PC-3 (cell line): ENCODE results near the gene EPHB2. TPM values are rescaled to one million over a fixed set of nuclear protein-coding genes. Genes with fewer than 3 reads are reported as not detected.

ENCODE experiments used
- ATAC-seq: fragments of 200-7000 bp; cut with Tn5 transposase; 2 replicates; pipeline ENCODE4 v1.9.1; 2020; ENCODE audit warnings: mild to moderate bottlenecking, moderate library complexity
- BruUV-seq: library from RNA; stranded (reverse); fragments of 400-500 nt; replicated peaks from 2 replicates; lab custom pipeline; 2021; lab: Mats Ljungman, UMichigan
- CTCF ChIA-PET: fragments of 300-600 bp; sonication (Branson Sonifier 250); formaldehyde crosslinking; loops from one replicate; lab custom pipeline; 2022; ENCODE audit warnings: antibody characterized with exemption; lab: Charles Lee
- POLR2A ChIA-PET: fragments of 300-600 bp; sonication (Branson Sonifier 250); formaldehyde crosslinking; loops from one replicate; lab custom pipeline; 2022; ENCODE audit warnings: antibody characterized with exemption; ENCODE audit not compliant: unreplicated experiment; lab: Charles Lee
- DNase-seq: peaks from one replicate; pipeline ENCODE4 v3.0.0-alpha.2; 2015
- H2AFZ ChIP-seq: fragments of 300-600 bp; sonication (generic); 2 replicates; pipeline ENCODE4 v1.6.0; 2016; ENCODE audit warnings: antibody characterized with exemption, low read length
- H3F3A ChIP-seq: fragments of 300-600 bp; sonication (generic); one replicate; pipeline ENCODE4 v1.6.0; 2017; ENCODE audit warnings: antibody characterized with exemption, low read length, control low read depth, mild to moderate bottlenecking; ENCODE audit not compliant: unreplicated experiment
- H3K27ac ChIP-seq: fragments of 300-600 bp; sonication (generic); 2 replicates; pipeline ENCODE4 v1.5.1; 2016; ENCODE audit warnings: mild to moderate bottlenecking, low read length
- H3K27me3 ChIP-seq: fragments of 300-600 bp; sonication (generic); 2 replicates; pipeline ENCODE4 v1.6.1; 2016; ENCODE audit warnings: low read length, mixed read lengths
- H3K36me3 ChIP-seq: fragments of 300-600 bp; sonication (generic); 2 replicates; pipeline ENCODE4 v1.6.1; 2016; ENCODE audit warnings: low read depth, mixed run types, low read length, mixed read lengths
- H3K4me1 ChIP-seq: fragments of 300-600 bp; sonication (generic); 2 replicates; pipeline ENCODE4 v1.5.1; 2016; ENCODE audit warnings: low read length; ENCODE audit not compliant: insufficient read depth
- H3K4me2 ChIP-seq: fragments of 300-600 bp; sonication (generic); 2 replicates; pipeline ENCODE4 v1.6.0; 2016; ENCODE audit warnings: low read length
- H3K4me3 ChIP-seq: fragments of 300-600 bp; sonication (generic); 2 replicates; pipeline ENCODE4 v1.5.1; 2016; ENCODE audit warnings: mild to moderate bottlenecking, low read length, mixed read lengths
- H3K79me2 ChIP-seq: fragments of 300-600 bp; sonication (generic); 2 replicates; pipeline ENCODE4 v1.6.1; 2017; ENCODE audit warnings: low read length, mixed read lengths
- H3K9ac ChIP-seq: fragments of 300-600 bp; sonication (generic); 2 replicates; pipeline ENCODE4 v1.6.0; 2016; ENCODE audit warnings: mild to moderate bottlenecking, low read length
- H3K9me2 ChIP-seq: fragments of 300-600 bp; sonication (generic); replicated peaks from 2 replicates; pipeline ENCODE4 v1.6.1; 2016; ENCODE audit warnings: mixed run types, low read length, mixed read lengths
- H3K9me3 ChIP-seq: fragments of 300-600 bp; sonication (generic); 2 replicates; pipeline ENCODE4 v1.6.1; 2016; ENCODE audit warnings: low read length, mixed read lengths
- H4K20me1 ChIP-seq: fragments of 300-600 bp; sonication (generic); 2 replicates; pipeline ENCODE4 v1.6.1; 2016; ENCODE audit warnings: low read length, mixed read lengths
- EZH2 ChIP-seq: fragments of 300-600 bp; sonication (generic); IDR thresholded peaks from one replicate; pipeline ENCODE4 v1.6.1; 2017; ENCODE audit warnings: antibody characterized with exemption, mild to moderate bottlenecking, low read length; ENCODE audit not compliant: unreplicated experiment
- EZH2phosphoT487 ChIP-seq: fragments of 300-600 bp; sonication (generic); IDR thresholded peaks from 2 replicates; pipeline ENCODE4 v1.6.1; 2018; ENCODE audit warnings: mild to moderate bottlenecking, antibody characterized with exemption, low read length, borderline replicate concordance
- intact Hi-C: fragments of 100-400 bp; cut with micrococcal nuclease; formaldehyde crosslinking; loops from 2 replicates; pipeline ENCODE4 v1.9.0; 2023
- total RNA-seq: library from RNA; depleted of rRNA; stranded (reverse); fragments of >200 nt; gene quantifications from 2 replicates; pipeline ENCODE4 v1.2.3, GENCODE V29; 2014
- TF ChIP-seq, protein P1 (sequence below): fragments of 300-600 bp; sonication (generic); conservative IDR thresholded peaks from 2 replicates; pipeline ENCODE4 v1.5.1; 2017; ENCODE audit warnings: antibody characterized with exemption, low read depth, mild to moderate bottlenecking, low read length

EPHB2 gene
- total RNA-seq, 1 experiment from 2014 or later = 23.2 TPM

DNA sequence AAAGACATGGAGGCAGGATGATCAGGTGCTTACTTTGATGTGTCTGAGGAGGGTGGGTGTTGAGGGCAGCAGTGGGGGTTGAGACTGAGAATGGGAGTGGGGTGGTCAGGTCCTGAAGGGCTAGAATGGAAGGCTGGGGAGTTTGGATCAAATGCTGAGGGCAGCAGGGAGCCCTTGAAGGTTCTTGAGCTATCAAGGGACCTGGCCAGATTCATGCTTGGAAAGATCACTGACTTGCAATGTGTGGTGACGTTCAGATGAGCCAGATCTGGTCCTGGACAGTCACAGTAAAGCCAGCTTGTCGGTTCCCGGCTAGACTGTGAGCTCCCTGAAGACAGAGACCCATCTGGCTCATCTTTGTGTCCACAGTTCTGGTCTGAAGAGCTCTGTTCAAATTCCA is 3.8 kb downstream of the EPHB2 start:
- Histone ChIP-seq H3K4me3 (no peak overlapping the region), H3K9me3 (no peaks in the 10 kb centered on the region), H3K27ac (no peak overlapping the region), H2AFZ (no peak overlapping the region), H3K27me3 (no peaks in the 10 kb centered on the region), H3K9me2 (no peaks in the 10 kb centered on the region), H3K4me1 (peaks cover 20% of the 10 kb centered on the region), H3F3A (no peaks in the 10 kb centered on the region), H3K36me3 (no peaks in the 10 kb centered on the region), H4K20me1 (peaks cover 6% of the 10 kb centered on the region; the same call in 1 of the 2 replicates), H3K9ac (no peak overlapping the region), H3K79me2 (peaks cover 6% of the 10 kb centered on the region; the same call in 1 of the 2 replicates), H3K4me2 (no peak overlapping the region)
- intact Hi-C loops = loop anchor here (5.0 kb wide), 1 partner anchor 33 kb away; no protein-coding TSS in a partner anchor
- no TSS peak for BruUV-seq
- TF ChIP-seq, protein P1, sequence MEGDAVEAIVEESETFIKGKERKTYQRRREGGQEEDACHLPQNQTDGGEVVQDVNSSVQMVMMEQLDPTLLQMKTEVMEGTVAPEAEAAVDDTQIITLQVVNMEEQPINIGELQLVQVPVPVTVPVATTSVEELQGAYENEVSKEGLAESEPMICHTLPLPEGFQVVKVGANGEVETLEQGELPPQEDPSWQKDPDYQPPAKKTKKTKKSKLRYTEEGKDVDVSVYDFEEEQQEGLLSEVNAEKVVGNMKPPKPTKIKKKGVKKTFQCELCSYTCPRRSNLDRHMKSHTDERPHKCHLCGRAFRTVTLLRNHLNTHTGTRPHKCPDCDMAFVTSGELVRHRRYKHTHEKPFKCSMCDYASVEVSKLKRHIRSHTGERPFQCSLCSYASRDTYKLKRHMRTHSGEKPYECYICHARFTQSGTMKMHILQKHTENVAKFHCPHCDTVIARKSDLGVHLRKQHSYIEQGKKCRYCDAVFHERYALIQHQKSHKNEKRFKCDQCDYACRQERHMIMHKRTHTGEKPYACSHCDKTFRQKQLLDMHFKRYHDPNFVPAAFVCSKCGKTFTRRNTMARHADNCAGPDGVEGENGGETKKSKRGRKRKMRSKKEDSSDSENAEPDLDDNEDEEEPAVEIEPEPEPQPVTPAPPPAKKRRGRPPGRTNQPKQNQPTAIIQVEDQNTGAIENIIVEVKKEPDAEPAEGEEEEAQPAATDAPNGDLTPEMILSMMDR = no peak
- no peak for TF ChIP-seq EZH2
- no peak for TF ChIP-seq EZH2phosphoT487
- ATAC-seq (no peak), DNase-seq (no peak)
- ChIA-PET CTCF (no interaction called here), POLR2A (no interaction called here)

DNA sequence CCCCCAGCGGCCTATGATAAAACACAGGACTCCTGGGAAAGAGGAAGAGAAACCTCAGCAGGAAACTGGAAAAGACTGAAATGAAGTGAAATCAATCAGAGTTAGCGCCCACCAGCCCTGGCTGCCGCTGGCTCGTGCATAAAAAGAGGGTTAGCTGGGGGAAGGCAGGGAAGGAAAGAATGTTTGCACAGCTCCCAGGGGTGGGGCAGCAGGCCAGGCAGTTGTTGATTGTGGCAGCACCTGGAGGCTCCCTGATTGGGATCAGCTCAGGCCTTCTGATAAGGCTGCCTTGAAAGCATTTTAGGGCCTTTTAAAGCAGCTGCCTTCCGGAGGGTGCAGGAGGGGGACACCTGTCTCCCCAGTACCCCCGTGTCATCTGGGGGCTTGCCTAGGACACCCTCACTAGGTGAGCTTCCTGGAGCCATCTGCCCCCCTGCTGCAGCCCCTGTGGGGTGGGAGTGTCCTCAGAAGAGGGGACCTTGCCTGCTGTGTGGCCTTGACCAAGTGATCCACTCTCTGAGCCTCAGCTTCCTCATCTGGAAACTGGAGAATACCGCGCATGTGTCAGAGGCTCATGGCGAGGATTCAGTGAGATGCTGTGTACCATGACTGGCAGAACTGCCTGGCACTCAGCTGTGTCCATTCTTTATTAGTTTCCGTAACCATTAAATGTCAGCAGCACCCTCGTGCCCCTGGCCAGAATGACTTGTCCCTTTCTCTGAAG is 6.6 kb downstream of the EPHB2 start:
- Histone ChIP-seq H3K9me3 (no peaks in the 10 kb centered on the region), H3K9me2 (no peaks in the 10 kb centered on the region), H3K79me2 (no peaks in the 10 kb centered on the region; the same call in 1 of the 2 replicates), H3K4me2 (no peak overlapping the region), H3K4me3 (no peak overlapping the region), H3K9ac (no peak overlapping the region), H3K27me3 (no peaks in the 10 kb centered on the region), H3F3A (no peaks in the 10 kb centered on the region), H2AFZ (no peak overlapping the region), H3K4me1 (peaks cover 10% of the 10 kb centered on the region), H3K27ac (no peak overlapping the region), H3K36me3 (no peaks in the 10 kb centered on the region), H4K20me1 (peaks cover 6% of the 10 kb centered on the region; the same call in 1 of the 2 replicates)
- POLR2A ChIA-PET = no interaction called here
- intact Hi-C loops = no loop called here
- peak; percentile 30; the same call in 1 of the 2 replicates for ATAC-seq
- CTCF ChIA-PET = no interaction called here
- TF ChIP-seq, protein P1 = no peak
- TF ChIP-seq EZH2phosphoT487 (no peak), EZH2 (no peak)
- BruUV-seq = no TSS peak
- peak; percentile 6 for DNase-seq
